Measurements from ENCODE around the gene TNNI3K. TPM values are rescaled to one million over a fixed set of nuclear protein-coding genes. Genes with fewer than 3 reads are reported as not detected.

Gene TNNI3K
- total RNA-seq, 2 experiments from 2014 or later, result 0.37 to 0.59 TPM

DNA sequence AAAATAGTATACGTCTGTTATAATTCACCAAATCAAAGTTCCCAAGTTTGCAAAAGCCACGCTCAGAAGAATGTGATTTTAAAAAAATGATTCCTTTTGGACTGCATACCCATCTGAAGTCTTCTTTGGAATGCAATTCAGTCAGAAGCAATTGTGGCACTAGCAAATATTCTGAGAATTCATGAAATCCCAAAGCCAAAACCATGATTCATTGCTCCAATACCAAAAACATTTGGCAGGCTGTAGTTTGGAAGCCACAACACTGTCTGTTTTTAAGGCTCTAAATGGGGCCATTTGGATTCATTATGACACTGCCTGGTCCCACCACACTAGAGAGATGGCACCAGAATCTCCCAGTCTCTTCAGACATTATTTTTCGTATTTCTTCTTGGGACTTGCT, 299.1 kb downstream of the TNNI3K start:
- H3K27ac Mint-ChIP-seq, result no peak overlapping the region
- H3K27me3 Mint-ChIP-seq, result no peaks in the 10 kb centered on the region
- DNase-seq (no peak), ATAC-seq (no peak)
- no peaks in the 10 kb centered on the region for H3K4me1 Mint-ChIP-seq
- ChIA-PET POLR2A (no interaction called here), CTCF (no interaction called here)
- H3K36me3 Mint-ChIP-seq (ENCODE audit: low read depth), result no peaks in the 10 kb centered on the region
- H3K4me3 Mint-ChIP-seq, result no peak overlapping the region
- no peaks in the 10 kb centered on the region for H3K9me3 Mint-ChIP-seq (ENCODE audit: low read depth)
- intact Hi-C loops (cut with DNase I, micrococcal nuclease), result no loop called here

GRCh38 chr1:74545821-74546220, 310.6 kb downstream of the TNNI3K start:
- CTCF ChIA-PET, result no interaction called here
- POLR2A ChIA-PET, result no interaction called here
- no peak overlapping the region for H3K27ac Mint-ChIP-seq
- H3K9me3 Mint-ChIP-seq (ENCODE audit: low read depth), result no peaks in the 10 kb centered on the region
- no peak for ATAC-seq
- intact Hi-C loops (cut with DNase I, micrococcal nuclease), result no loop called here
- H3K36me3 Mint-ChIP-seq (ENCODE audit: low read depth), result no peaks in the 10 kb centered on the region
- H3K27me3 Mint-ChIP-seq, result peaks cover 5% of the 10 kb centered on the region
- H3K4me3 Mint-ChIP-seq, result no peak overlapping the region
- no peaks in the 10 kb centered on the region for H3K4me1 Mint-ChIP-seq
- DNase-seq, result no peak

DNA sequence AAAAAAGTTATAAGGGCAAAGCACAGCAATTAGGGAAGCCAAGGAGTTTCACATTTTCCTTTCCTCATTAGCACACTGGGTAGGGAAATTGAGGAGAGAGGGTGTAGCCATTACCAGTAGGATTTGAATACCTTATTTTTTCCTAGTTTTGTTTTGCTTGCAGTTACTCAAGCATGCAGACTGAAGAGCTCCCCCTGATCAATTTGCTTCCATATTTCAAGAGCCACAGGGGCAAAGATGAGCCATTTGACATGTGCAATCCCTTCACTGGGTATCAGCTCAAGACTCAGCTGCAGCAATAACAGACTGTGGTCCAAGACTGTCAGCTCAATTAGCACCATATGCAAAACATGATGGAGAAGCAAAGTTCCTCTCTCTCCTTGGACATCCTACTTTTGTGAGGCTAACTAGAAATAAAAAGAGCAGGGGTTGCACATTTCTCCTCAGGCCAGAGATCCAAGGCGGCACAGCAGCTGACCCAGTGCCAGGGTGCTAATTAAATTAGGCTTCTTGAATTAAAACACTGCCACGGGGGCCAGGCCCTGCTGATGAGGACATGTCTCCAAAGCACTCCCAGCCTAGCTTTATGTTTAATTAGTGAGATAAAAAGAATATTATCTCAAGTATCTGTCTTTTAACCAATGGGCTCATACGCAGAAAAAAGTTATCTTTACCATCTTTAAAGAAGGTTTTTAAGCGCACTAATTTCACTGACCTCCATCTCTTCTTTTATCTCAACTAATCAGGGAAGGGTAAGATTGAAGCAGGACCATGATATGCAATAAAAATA, 314.0 kb downstream of the TNNI3K start:
- Mint-ChIP-seq H3K27ac (no peak overlapping the region), H3K36me3 (ENCODE audit: low read depth) (no peaks in the 10 kb centered on the region), H3K4me1 (no peaks in the 10 kb centered on the region), H3K9me3 (ENCODE audit: low read depth) (no peaks in the 10 kb centered on the region), H3K4me3 (no peak overlapping the region), H3K27me3 (peaks cover 7% of the 10 kb centered on the region)
- no peak for DNase-seq
- intact Hi-C loops (cut with DNase I, micrococcal nuclease), result no loop called here
- no peak for ATAC-seq
- POLR2A ChIA-PET, result no interaction called here
- CTCF ChIA-PET, result interaction anchor here (1.1 kb wide), 1 partner anchor 53 kb away, joined by 3 read pairs; no protein-coding TSS in a partner anchor

DNA sequence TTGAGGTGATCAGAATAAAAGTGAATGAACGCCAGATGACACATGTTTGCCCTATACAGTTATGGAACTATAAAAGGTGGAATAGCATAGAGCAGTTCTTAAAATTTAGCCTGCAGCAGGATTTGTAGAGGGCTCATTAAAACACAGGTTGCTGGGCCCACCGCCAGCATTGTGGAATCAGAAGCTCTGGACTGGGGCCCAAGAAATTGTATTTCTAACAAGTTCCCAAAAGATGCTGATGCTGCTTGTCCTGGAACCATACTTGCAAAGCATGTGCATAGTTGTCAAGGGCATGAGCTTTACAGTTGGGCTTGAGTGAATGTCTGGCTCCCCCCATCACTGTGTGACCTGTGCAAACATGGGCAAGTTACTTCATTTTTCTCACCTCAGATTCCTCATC, 314.7 kb downstream of the TNNI3K start:
- Mint-ChIP-seq H3K4me3 (no peak overlapping the region), H3K9me3 (ENCODE audit: low read depth) (no peaks in the 10 kb centered on the region), H3K4me1 (no peaks in the 10 kb centered on the region), H3K36me3 (ENCODE audit: low read depth) (no peaks in the 10 kb centered on the region), H3K27me3 (peaks cover 7% of the 10 kb centered on the region), H3K27ac (no peak overlapping the region)
- ChIA-PET POLR2A (no interaction called here), CTCF (no interaction called here)
- DNase-seq (no peak), ATAC-seq (no peak)
- intact Hi-C loops (cut with DNase I, micrococcal nuclease), result no loop called here

GRCh38 chr1:74570797-74571492, 335.8 kb downstream of the TNNI3K start:
- Mint-ChIP-seq H3K36me3 (ENCODE audit: low read depth) (no peaks in the 10 kb centered on the region), H3K27me3 (peaks cover 3% of the 10 kb centered on the region), H3K9me3 (ENCODE audit: low read depth) (no peaks in the 10 kb centered on the region), H3K27ac (no peak overlapping the region), H3K4me1 (no peaks in the 10 kb centered on the region), H3K4me3 (no peak overlapping the region)
- ATAC-seq (no peak), DNase-seq (no peak)
- intact Hi-C loops (cut with DNase I, micrococcal nuclease), result no loop called here
- CTCF ChIA-PET, result no interaction called here
- POLR2A ChIA-PET, result no interaction called here

GRCh38 chr1:74571493-74571800, 336.3 kb downstream of the TNNI3K start:
- ChIA-PET POLR2A (no interaction called here), CTCF (no interaction called here)
- no peak overlapping the region for H3K4me3 Mint-ChIP-seq
- no peak overlapping the region for H3K27ac Mint-ChIP-seq
- no peak for DNase-seq
- peaks cover 3% of the 10 kb centered on the region for H3K27me3 Mint-ChIP-seq
- no peak for ATAC-seq
- no peaks in the 10 kb centered on the region for H3K36me3 Mint-ChIP-seq (ENCODE audit: low read depth)
- intact Hi-C loops (cut with DNase I, micrococcal nuclease), result no loop called here
- no peaks in the 10 kb centered on the region for H3K4me1 Mint-ChIP-seq
- H3K9me3 Mint-ChIP-seq (ENCODE audit: low read depth), result no peaks in the 10 kb centered on the region

GRCh38 chr1:74571891-74572290, 336.7 kb downstream of the TNNI3K start:
- no peaks in the 10 kb centered on the region for H3K4me1 Mint-ChIP-seq
- ATAC-seq (no peak), DNase-seq (no peak)
- H3K27me3 Mint-ChIP-seq, result peaks cover 3% of the 10 kb centered on the region
- no peak overlapping the region for H3K4me3 Mint-ChIP-seq
- CTCF ChIA-PET, result no interaction called here
- intact Hi-C loops (cut with DNase I, micrococcal nuclease), result no loop called here
- POLR2A ChIA-PET, result no interaction called here
- no peaks in the 10 kb centered on the region for H3K36me3 Mint-ChIP-seq (ENCODE audit: low read depth)
- H3K9me3 Mint-ChIP-seq (ENCODE audit: low read depth), result no peaks in the 10 kb centered on the region
- no peak overlapping the region for H3K27ac Mint-ChIP-seq

DNA sequence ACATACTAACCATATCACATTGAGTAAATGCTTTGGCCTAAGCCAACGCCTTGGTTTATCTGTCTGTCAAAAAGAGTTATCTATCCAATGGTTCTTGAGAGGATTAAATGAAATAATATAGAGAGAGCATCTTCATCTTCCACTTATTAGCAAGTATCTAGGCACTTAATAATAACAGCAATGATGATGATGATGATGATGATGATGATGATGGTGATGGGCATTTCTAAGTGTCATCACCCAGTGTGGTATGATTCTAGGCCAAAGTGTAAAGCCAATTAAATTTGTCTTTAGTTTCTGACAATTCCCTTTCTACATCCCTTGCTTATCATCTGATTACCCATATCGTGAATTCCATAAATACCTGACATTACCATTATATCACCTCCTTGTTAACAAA, 342.9 kb downstream of the TNNI3K start:
- no peak overlapping the region for H3K4me3 Mint-ChIP-seq
- no peaks in the 10 kb centered on the region for H3K4me1 Mint-ChIP-seq
- intact Hi-C loops (cut with DNase I, micrococcal nuclease), result no loop called here
- ATAC-seq (no peak), DNase-seq (no peak)
- POLR2A ChIA-PET, result no interaction called here
- no peak overlapping the region for H3K27ac Mint-ChIP-seq
- no peaks in the 10 kb centered on the region for H3K9me3 Mint-ChIP-seq (ENCODE audit: low read depth)
- H3K36me3 Mint-ChIP-seq (ENCODE audit: low read depth), result no peaks in the 10 kb centered on the region
- CTCF ChIA-PET, result no interaction called here
- peaks cover 6% of the 10 kb centered on the region for H3K27me3 Mint-ChIP-seq

- ATAC-seq (no peak), DNase-seq (no peak)
- Mint-ChIP-seq H3K9me3 (ENCODE audit: low read depth) (no peaks in the 10 kb centered on the region), H3K27ac (no peak overlapping the region), H3K4me1 (no peaks in the 10 kb centered on the region), H3K36me3 (ENCODE audit: low read depth) (no peaks in the 10 kb centered on the region), H3K4me3 (no peak overlapping the region), H3K27me3 (peaks cover 7% of the 10 kb centered on the region)
- intact Hi-C loops (cut with DNase I, micrococcal nuclease), result no loop called here
- ChIA-PET POLR2A (no interaction called here), CTCF (no interaction called here)
These were observed 344.2 kb downstream of the TNNI3K start for GRCh38 chr1:74579425-74579824.

DNA sequence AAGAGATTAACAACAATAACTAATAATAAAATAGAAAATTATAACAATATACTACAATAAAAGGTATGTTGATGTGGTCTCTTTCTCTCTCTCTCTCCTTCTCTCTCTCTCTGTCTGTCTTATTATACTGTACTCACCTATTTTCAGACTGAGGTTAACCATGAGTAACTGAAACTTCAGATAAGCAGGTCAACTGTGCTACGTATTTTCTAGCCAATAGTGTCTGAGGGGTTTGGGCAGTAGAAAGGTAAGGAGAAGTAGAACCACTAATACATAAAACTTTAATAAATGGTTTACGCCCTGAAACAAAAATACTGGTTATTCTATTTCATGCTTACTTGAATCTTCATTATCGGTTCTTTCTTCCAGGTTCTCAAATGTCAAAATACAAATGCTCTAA, 348.2 kb downstream of the TNNI3K start:
- intact Hi-C loops (cut with DNase I, micrococcal nuclease), result no loop called here
- Mint-ChIP-seq H3K9me3 (ENCODE audit: low read depth) (no peaks in the 10 kb centered on the region), H3K36me3 (ENCODE audit: low read depth) (no peaks in the 10 kb centered on the region), H3K4me1 (no peaks in the 10 kb centered on the region), H3K27ac (no peak overlapping the region), H3K4me3 (no peak overlapping the region), H3K27me3 (peaks cover 7% of the 10 kb centered on the region)
- POLR2A ChIA-PET, result no interaction called here
- CTCF ChIA-PET, result no interaction called here
- DNase-seq (no peak), ATAC-seq (no peak)

DNA sequence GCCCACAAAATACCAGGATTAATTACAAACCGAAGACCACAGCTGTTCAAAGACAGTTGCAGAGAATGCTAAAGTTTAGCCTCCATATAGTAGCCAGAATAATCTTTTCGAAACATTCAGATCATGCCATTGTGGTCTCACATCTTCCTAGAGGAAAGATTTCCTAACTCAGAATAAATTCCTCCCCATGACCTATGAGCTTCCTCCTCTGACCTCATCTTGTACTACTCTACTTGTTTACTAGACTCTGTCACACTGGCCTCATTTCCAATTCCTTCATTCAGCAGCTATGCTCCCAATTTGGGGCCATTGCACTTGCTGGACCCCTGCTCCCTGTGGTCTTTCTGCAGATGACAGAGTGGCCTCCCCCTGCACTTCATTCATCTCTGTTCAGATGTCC, 349.0 kb downstream of the TNNI3K start:
- H3K27ac Mint-ChIP-seq, result no peak overlapping the region
- ChIA-PET POLR2A (no interaction called here), CTCF (no interaction called here)
- H3K9me3 Mint-ChIP-seq (ENCODE audit: low read depth), result no peaks in the 10 kb centered on the region
- H3K36me3 Mint-ChIP-seq (ENCODE audit: low read depth), result no peaks in the 10 kb centered on the region
- H3K4me1 Mint-ChIP-seq, result no peaks in the 10 kb centered on the region
- DNase-seq (no peak), ATAC-seq (no peak)
- H3K27me3 Mint-ChIP-seq, result peaks cover 7% of the 10 kb centered on the region
- H3K4me3 Mint-ChIP-seq, result no peak overlapping the region
- intact Hi-C loops (cut with DNase I, micrococcal nuclease), result no loop called here

DNA sequence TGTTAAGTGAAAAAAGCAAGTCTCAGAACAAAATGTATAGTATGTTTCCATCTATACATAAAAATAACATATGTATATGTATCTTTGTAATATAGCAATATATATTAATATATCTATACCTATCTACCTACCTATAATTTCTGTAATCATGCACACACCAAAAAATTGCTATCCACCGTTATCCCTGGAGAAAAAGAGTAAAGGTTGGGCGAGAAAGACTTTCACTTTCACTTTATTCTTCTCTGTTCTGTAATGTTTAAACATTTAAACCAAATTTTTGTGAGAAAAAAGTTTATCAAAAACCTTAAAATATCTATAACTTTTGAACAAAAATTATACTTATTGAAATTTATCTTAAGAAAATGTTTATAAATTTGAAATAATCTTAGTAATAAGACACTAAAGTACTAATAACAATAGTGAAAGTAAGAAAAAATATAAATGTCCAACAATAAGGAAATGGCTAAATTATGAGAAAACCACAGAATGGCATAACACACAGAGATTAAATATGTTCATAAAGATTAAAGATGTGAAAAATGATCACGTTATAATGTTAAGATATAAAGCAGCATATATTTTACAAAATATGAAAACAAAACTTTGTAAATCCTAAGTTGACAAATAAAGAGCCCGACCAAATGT, 351.2 kb downstream of the TNNI3K start:
- H3K9me3 Mint-ChIP-seq (ENCODE audit: low read depth), result no peaks in the 10 kb centered on the region
- no peak overlapping the region for H3K27ac Mint-ChIP-seq
- H3K4me1 Mint-ChIP-seq, result no peaks in the 10 kb centered on the region
- ChIA-PET POLR2A (no interaction called here), CTCF (no interaction called here)
- H3K27me3 Mint-ChIP-seq, result peaks cover 10% of the 10 kb centered on the region
- ATAC-seq (no peak), DNase-seq (no peak)
- no peak overlapping the region for H3K4me3 Mint-ChIP-seq
- intact Hi-C loops (cut with DNase I, micrococcal nuclease), result no loop called here
- no peaks in the 10 kb centered on the region for H3K36me3 Mint-ChIP-seq (ENCODE audit: low read depth)
